Measurements from ENCODE around the gene LGMN.
"Not testable (repeated sequence)": the region's sequence is repeated elsewhere in the genome, so short reads cannot be mapped to it uniquely, and the experiment has no call there.

LGMN gene

DNA sequence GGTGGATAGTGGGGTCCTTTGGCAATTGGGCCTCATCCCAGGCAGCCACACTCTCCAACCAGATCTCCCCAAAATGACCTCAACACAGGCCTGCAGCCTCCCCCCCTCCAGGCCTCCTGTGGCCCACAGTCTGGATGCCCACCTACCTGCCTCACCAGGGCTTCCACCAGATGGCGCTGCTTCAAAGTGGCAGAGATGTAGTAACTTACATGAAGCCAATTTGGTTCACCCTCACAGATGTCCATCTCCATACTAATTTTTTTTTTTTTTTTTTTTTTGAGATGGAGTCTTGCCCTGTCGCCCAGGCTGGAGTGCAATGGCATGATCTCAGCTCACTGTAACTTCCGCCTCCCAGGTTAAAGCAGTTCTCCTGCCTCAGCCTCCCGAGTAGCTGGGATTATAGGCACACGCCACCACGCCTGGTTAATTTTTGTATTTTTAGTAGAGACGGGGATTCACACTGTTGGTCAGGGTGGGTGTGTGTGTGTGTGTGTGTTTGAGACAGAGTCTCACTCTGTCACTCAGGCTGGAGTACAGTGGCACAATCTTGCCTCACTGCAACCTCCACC is 33.6 kb downstream of the LGMN start:
- not testable (repeated sequence) for H3K4me3 ChIP-seq (replicated peaks; ENCODE audit: low read depth, low read length)
- TF ChIP-seq, protein P1, sequence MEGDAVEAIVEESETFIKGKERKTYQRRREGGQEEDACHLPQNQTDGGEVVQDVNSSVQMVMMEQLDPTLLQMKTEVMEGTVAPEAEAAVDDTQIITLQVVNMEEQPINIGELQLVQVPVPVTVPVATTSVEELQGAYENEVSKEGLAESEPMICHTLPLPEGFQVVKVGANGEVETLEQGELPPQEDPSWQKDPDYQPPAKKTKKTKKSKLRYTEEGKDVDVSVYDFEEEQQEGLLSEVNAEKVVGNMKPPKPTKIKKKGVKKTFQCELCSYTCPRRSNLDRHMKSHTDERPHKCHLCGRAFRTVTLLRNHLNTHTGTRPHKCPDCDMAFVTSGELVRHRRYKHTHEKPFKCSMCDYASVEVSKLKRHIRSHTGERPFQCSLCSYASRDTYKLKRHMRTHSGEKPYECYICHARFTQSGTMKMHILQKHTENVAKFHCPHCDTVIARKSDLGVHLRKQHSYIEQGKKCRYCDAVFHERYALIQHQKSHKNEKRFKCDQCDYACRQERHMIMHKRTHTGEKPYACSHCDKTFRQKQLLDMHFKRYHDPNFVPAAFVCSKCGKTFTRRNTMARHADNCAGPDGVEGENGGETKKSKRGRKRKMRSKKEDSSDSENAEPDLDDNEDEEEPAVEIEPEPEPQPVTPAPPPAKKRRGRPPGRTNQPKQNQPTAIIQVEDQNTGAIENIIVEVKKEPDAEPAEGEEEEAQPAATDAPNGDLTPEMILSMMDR (IDR thresholded peaks at IDR 0.05; ENCODE audit: low read length, missing control alignments): peak; percentile 82
- peak; percentile 78 for DNase-seq (ENCODE audit: low read depth)

DNA sequence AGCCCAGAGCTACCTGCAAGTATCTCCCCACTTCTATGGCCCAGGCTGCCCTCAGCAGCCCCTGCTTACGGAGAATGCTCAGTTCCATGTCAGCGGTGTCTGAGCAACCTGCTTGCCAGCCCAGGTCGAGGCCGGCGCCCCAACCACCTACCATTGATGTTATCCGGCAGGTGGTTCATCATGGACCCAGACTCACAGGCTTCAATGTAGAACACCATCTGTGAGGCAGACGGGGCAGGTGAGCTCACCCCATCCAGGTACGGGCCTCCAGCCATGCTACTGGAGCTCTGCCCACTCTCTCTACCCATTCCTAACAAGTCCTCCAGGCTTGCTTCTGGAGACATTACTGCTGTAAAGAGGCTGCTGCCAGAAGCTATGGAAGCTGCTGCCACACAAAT is 35.8 kb downstream of the LGMN start:
- DNase-seq (ENCODE audit: low read depth): no peak
- no peak overlapping the region for H3K4me3 ChIP-seq (replicated peaks; ENCODE audit: low read depth, low read length)
- TF ChIP-seq, protein P1 (IDR thresholded peaks at IDR 0.05; ENCODE audit: low read length, missing control alignments): no peak

DNA sequence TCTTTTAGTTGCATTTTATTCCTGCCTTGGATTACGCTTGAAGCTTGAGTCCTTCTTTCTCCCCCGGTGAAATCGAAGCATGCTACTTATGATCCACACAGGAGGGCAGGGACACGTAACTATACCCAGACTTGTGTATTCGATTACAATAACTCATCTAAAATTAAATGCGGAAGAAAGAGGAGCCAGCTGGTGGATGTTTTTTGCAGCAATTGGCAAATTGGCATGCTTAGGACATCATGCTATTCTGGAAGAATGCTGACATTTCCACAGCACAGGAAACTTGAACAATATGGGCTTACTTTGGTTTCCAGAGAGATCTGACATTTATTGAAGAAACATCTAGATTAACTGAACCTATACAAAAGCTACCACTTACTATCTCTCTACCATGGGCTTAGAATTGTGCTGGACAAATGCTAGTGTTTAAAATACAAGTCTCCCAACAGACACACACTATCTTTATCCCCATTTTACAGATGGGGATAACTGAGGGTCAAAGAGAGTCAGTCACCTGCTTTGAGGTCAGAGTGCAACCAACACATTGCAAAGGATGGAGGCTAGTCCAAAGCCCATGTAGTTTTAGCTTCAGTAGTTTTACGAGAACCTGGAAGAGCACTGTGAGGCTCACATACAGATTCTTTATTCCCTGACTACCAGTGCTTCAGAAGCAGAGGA is 36.3 kb downstream of the LGMN start:
- no peak overlapping the region for H3K4me3 ChIP-seq (replicated peaks; ENCODE audit: low read depth, low read length)
- no peak for DNase-seq (ENCODE audit: low read depth)
- TF ChIP-seq, protein P1 (IDR thresholded peaks at IDR 0.05; ENCODE audit: low read length, missing control alignments): no peak

DNA sequence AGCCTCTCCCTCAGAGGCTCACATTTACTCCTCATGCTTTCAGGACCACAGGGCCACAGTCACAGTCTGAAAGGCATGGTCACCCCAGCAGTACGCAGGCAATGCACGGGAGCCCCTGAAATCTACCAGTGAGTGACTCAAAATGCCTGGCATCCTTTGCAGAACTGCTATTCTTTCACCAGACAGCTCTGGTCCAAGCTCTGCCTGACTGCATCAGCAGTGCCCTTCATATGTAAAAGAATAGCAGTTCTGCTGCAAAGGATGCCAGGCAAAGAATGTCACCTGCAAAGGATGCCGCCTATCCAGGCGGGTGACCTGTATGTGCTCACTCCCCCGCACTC is 38.5 kb downstream of the LGMN start:
- DNase-seq (ENCODE audit: low read depth): no peak
- no peak overlapping the region for H3K4me3 ChIP-seq (replicated peaks; ENCODE audit: low read depth, low read length)
- TF ChIP-seq, protein P1 (IDR thresholded peaks at IDR 0.05; ENCODE audit: low read length, missing control alignments): no peak

DNA sequence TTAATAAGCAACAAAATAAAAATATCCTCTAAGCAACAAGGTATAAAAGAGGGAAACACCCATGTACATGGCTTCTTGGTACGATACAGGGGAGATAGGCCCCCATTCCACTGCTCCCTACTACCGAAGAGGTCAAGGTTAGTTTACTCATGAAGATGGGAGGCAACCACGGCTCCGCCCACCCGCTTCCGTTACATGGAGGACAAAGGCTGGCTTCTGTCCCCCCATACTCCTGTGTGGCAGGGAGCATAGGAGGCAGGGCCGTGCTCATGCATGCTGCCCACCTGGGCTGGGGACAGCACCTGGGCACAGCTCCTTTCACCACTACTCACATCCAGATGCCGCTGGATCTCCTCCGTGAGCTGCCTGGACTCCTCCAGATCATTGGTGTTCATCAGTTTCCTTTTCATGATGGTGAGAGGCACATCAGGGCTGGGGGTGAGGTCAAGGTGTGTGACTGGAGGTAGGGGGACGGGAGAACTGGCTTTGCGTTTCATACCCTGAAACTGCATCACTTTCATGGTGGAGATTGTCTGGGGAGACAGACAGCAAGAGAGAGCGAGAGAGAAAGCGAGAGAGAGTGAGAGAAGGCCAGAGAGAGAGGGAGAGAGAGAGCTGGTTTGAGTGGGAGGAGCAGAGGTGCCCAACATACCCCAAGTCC is 39.0 kb downstream of the LGMN start:
- TF ChIP-seq, protein P1 (IDR thresholded peaks at IDR 0.05; ENCODE audit: low read length, missing control alignments): no peak
- H3K4me3 ChIP-seq (replicated peaks; ENCODE audit: low read depth, low read length): no peak overlapping the region
- no peak for DNase-seq (ENCODE audit: low read depth)

DNA sequence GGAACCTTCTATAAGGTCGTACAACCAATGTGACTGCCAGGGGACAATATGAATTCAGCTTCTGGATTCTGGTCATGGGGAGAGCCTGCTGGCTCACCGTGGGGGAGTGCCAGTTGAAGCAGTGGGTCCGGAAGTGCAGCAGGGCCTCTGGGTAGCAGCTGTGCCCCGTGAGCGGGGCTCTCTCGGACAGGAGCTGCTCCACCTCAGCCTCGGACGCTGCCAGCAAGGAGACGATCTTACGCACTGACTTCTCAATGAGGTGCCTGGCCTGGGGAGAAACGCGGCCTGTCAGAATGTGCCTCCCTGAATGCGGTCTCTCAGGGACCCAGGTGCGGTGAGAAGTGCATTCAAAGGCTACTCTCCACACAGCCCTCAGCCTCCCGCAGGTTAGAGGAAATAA is 42.0 kb downstream of the LGMN start:
- H3K4me3 ChIP-seq (replicated peaks; ENCODE audit: low read depth, low read length): no peak overlapping the region
- TF ChIP-seq, protein P1 (IDR thresholded peaks at IDR 0.05; ENCODE audit: low read length, missing control alignments): no peak
- DNase-seq (ENCODE audit: low read depth): no peak
